ENCODE data around the gene ZSWIM4. TPM values are rescaled to one million over a fixed set of nuclear protein-coding genes. Genes with fewer than 3 reads are reported as not detected.

ZSWIM4 gene
- total and polyA plus RNA-seq, 2 experiments from 2014 or later = 5.4 to 42.3 TPM

- H3K9me2 ChIP-seq (ENCODE audit: insufficient read depth) = peaks cover 4% of the 10 kb centered on the region; the same call in 1 of the 2 replicates
- Mint-ChIP-seq H3K27me3 (ENCODE audit: insufficient read depth, low read depth, poor library complexity) (peaks cover 4% of the 10 kb centered on the region), H3K27ac (no peak overlapping the region), H3K4me3 (no peak overlapping the region), H3K36me3 (ENCODE audit: low read depth) (peaks cover 24% of the 10 kb centered on the region; the same call in 2 of the 3 replicates), H3K9me3 (no peaks in the 10 kb centered on the region), H3K4me1 (peaks cover 5% of the 10 kb centered on the region; the same call in 1 of the 3 replicates)
- DNase-seq (ENCODE audit: low spot score) (no peak), ATAC-seq (no peak)
- H4K20me1 ChIP-seq (replicated peaks; ENCODE audit: insufficient read depth) = no peaks in the 10 kb centered on the region
- H3K79me2 ChIP-seq (replicated peaks; ENCODE audit: insufficient read depth) = no peaks in the 10 kb centered on the region
- TF ChIP-seq POLR2AphosphoS5 (IDR thresholded peaks at IDR 0.05; ENCODE audit: low read depth) (no peak), STAT1 (IDR thresholded peaks at IDR 0.05; ENCODE audit: unreplicated experiment) (no peak)
- no peak overlapping the region for H3K27ac ChIP-seq (ENCODE audit: low read depth)
- H3K27me3 ChIP-seq (ENCODE audit: insufficient read depth) = no peaks in the 10 kb centered on the region
- H3F3A ChIP-seq (replicated peaks; ENCODE audit: low read depth) = 0 out of 2 replicates have a peak, but pooled peaks cover 3% of the 10 kb centered on the region
- H3K36me3 ChIP-seq (ENCODE audit: insufficient read depth) = peaks cover 4% of the 10 kb centered on the region
- H3K4me1 ChIP-seq (ENCODE audit: insufficient read depth) = no peaks in the 10 kb centered on the region
- H3K4me3 ChIP-seq = no peak overlapping the region
- H3K4me2 ChIP-seq = no peak overlapping the region
- H2AFZ ChIP-seq = no peak overlapping the region
Measured at GRCh38 chr19:13807421-13808021, 12.3 kb downstream of the ZSWIM4 start.

GRCh38 chr19:13808856-13809255, 13.6 kb downstream of the ZSWIM4 start:
- no peak for DNase-seq (ENCODE audit: low spot score)
- H3K4me3 Mint-ChIP-seq = no peak overlapping the region
- TF ChIP-seq POLR2AphosphoS5 (IDR thresholded peaks at IDR 0.05; ENCODE audit: low read depth) (no peak), NANOG (IDR thresholded peaks at IDR 0.05; ENCODE audit: borderline replicate concordance) (no peak), ZNF462 (CRISPR knock-in tag; IDR thresholded peaks at IDR 0.05) (no peak), EZH2 (IDR thresholded peaks at IDR 0.05; ENCODE audit: low read depth, unreplicated experiment) (no peak), CTCF (conservative IDR thresholded peaks at IDR 0.05; ENCODE audit: low read depth in 2 of 2) (no peak), JUNB (IDR thresholded peaks at IDR 0.05; ENCODE audit: unreplicated experiment) (no peak), ZNF114 (CRISPR knock-in tag; IDR thresholded peaks at IDR 0.05) (no peak), CREB1 (CRISPR knock-in tag; IDR thresholded peaks at IDR 0.05; ENCODE audit: low read depth) (no peak), REST (IDR thresholded peaks at IDR 0.05; ENCODE audit: unreplicated experiment) (no peak)

More at GRCh38 chr19:13808856-13809255, 13.6 kb downstream of the ZSWIM4 start:
- Histone ChIP-seq H3K4me1 (ENCODE audit: insufficient read depth) (no peaks in the 10 kb centered on the region), H3K27ac (ENCODE audit: low read depth) (no peak overlapping the region), H3F3A (replicated peaks; ENCODE audit: low read depth) (0 out of 2 replicates have a peak, but pooled peaks cover 3% of the 10 kb centered on the region), H3K27me3 (ENCODE audit: insufficient read depth) (no peaks in the 10 kb centered on the region), H3K36me3 (ENCODE audit: insufficient read depth) (peaks cover 4% of the 10 kb centered on the region), H4K20me1 (replicated peaks; ENCODE audit: insufficient read depth) (no peaks in the 10 kb centered on the region), H3K4me2 (no peak overlapping the region), H3K9me2 (ENCODE audit: insufficient read depth) (peaks cover 4% of the 10 kb centered on the region; the same call in 1 of the 2 replicates), H3K79me2 (replicated peaks; ENCODE audit: insufficient read depth) (no peaks in the 10 kb centered on the region), H3K4me3 (no peak overlapping the region), H2AFZ (no peak overlapping the region)
- ATAC-seq = no peak
- peaks cover 5% of the 10 kb centered on the region; the same call in 1 of the 3 replicates for H3K4me1 Mint-ChIP-seq
- H3K27me3 Mint-ChIP-seq (ENCODE audit: insufficient read depth, low read depth, poor library complexity) = peaks cover 4% of the 10 kb centered on the region
- no peak overlapping the region for H3K27ac Mint-ChIP-seq
- no peaks in the 10 kb centered on the region; the same call in 2 of the 3 replicates for H3K9me3 Mint-ChIP-seq
- peaks cover 35% of the 10 kb centered on the region for H3K36me3 Mint-ChIP-seq (ENCODE audit: low read depth)

All from GM23338 (cell line).